ENCODE data around the gene FBXL17.

The FBXL17 gene

GRCh38 chr5:107840592-107840991 lies 541.3 kb downstream of the FBXL17 start:
- no peak for DNase-seq

GRCh38 chr5:107840161-107840560 lies 541.7 kb downstream of the FBXL17 start:
- DNase-seq = no peak

GRCh38 chr5:107835096-107835495 lies 546.8 kb downstream of the FBXL17 start:
- DNase-seq = no peak

- no peak for DNase-seq
These were observed 549.2 kb downstream of the FBXL17 start for GRCh38 chr5:107832746-107833145.

GRCh38 chr5:107831612-107832395 lies 550.1 kb downstream of the FBXL17 start:
- DNase-seq = no peak

- no peak for DNase-seq
These were observed 551.1 kb downstream of the FBXL17 start for GRCh38 chr5:107830750-107831149.

GRCh38 chr5:107826311-107827000 lies 555.4 kb downstream of the FBXL17 start:
- no peak for DNase-seq

GRCh38 chr5:107824821-107825220 lies 557.1 kb downstream of the FBXL17 start:
- DNase-seq = no peak

- DNase-seq = no peak
These were observed 560.6 kb downstream of the FBXL17 start for GRCh38 chr5:107821288-107821687.

GRCh38 chr5:107820429-107820828 lies 561.5 kb downstream of the FBXL17 start:
- no peak for DNase-seq

- DNase-seq = no peak
These were observed 563.9 kb downstream of the FBXL17 start for GRCh38 chr5:107817951-107818350.

GRCh38 chr5:107817436-107817835 lies 564.5 kb downstream of the FBXL17 start:
- no peak for DNase-seq

- DNase-seq = no peak
These were observed 566.8 kb downstream of the FBXL17 start for GRCh38 chr5:107815109-107815508.

- no peak for DNase-seq
These were observed 567.6 kb downstream of the FBXL17 start for GRCh38 chr5:107814183-107814827.

GRCh38 chr5:107813559-107813958 lies 568.3 kb downstream of the FBXL17 start:
- no peak for DNase-seq

GRCh38 chr5:107812570-107813141 lies 569.2 kb downstream of the FBXL17 start:
- DNase-seq = no peak

GRCh38 chr5:107809201-107810034 lies 572.5 kb downstream of the FBXL17 start:
- DNase-seq = no peak

All from activated CD4-positive, alpha-beta T cell treated with anti-CD3 and anti-CD28 coated beads for 4 hours (primary cell).